Measurements from ENCODE around the gene FUNDC2.

Gene FUNDC2

GRCh38 chrX:155026727-155027508 lies at the start of gene FUNDC2:
FUNDC2 (plus strand) TSS chrX:155026844; CDS start chrX:155026939, 95 bp downstream.
- no peaks in the 10 kb centered on the region for H3K27me3 ChIP-seq (replicated peaks)
- in situ Hi-C loops (cut with HindIII; ENCODE audit: low pct_ligation_motif_present, low sequenced_read_pairs), result no loop called here
- peak within 1 kb of the TSS; percentile 95 for H3K27ac ChIP-seq
- peak within 1 kb of the TSS; percentile 69 for H3K4me3 ChIP-seq (ENCODE audit: low read depth, low read length)
- H3K36me3 ChIP-seq (replicated peaks), result no peaks in the 10 kb centered on the region
- TF ChIP-seq CTCF (IDR thresholded peaks at IDR 0.05; ENCODE audit: low read depth, low read length, missing control alignments), result no peak
- DNase-seq, result peak; percentile 86

GRCh38 chrX:154979629-154980028 lies 47.0 kb upstream of the FUNDC2 start:
- no peak for DNase-seq
- no peak overlapping the region for H3K4me3 ChIP-seq (ENCODE audit: low read depth, low read length)
- in situ Hi-C loops (cut with HindIII; ENCODE audit: low pct_ligation_motif_present, low sequenced_read_pairs), result no loop called here
- H3K36me3 ChIP-seq (replicated peaks), result no peaks in the 10 kb centered on the region
- no peak for TF ChIP-seq CTCF (IDR thresholded peaks at IDR 0.05; ENCODE audit: low read depth, low read length, missing control alignments)
- H3K27ac ChIP-seq, result no peak overlapping the region
- H3K27me3 ChIP-seq (replicated peaks), result no peaks in the 10 kb centered on the region

GRCh38 chrX:154980330-154981115 lies 46.1 kb upstream of the FUNDC2 start:
- no peak overlapping the region for H3K27ac ChIP-seq
- H3K36me3 ChIP-seq (replicated peaks), result no peaks in the 10 kb centered on the region
- peak; percentile 57 for DNase-seq
- in situ Hi-C loops (cut with HindIII; ENCODE audit: low pct_ligation_motif_present, low sequenced_read_pairs), result no loop called here
- H3K27me3 ChIP-seq (replicated peaks), result no peaks in the 10 kb centered on the region
- H3K4me3 ChIP-seq (ENCODE audit: low read depth, low read length), result peak overlapping the region; percentile 39
- TF ChIP-seq CTCF (IDR thresholded peaks at IDR 0.05; ENCODE audit: low read depth, low read length, missing control alignments), result peak; percentile 73

GRCh38 chrX:154981116-154981411 lies 45.6 kb upstream of the FUNDC2 start:
- H3K36me3 ChIP-seq (replicated peaks), result no peaks in the 10 kb centered on the region
- H3K27me3 ChIP-seq (replicated peaks), result no peaks in the 10 kb centered on the region
- in situ Hi-C loops (cut with HindIII; ENCODE audit: low pct_ligation_motif_present, low sequenced_read_pairs), result no loop called here
- DNase-seq, result no peak
- H3K4me3 ChIP-seq (ENCODE audit: low read depth, low read length), result no peak overlapping the region
- no peak for TF ChIP-seq CTCF (IDR thresholded peaks at IDR 0.05; ENCODE audit: low read depth, low read length, missing control alignments)
- H3K27ac ChIP-seq, result no peak overlapping the region

GRCh38 chrX:154986826-154987575 lies 39.6 kb upstream of the FUNDC2 start:
- in situ Hi-C loops (cut with HindIII; ENCODE audit: low pct_ligation_motif_present, low sequenced_read_pairs), result no loop called here
- no peaks in the 10 kb centered on the region for H3K27me3 ChIP-seq (replicated peaks)
- no peak overlapping the region for H3K4me3 ChIP-seq (ENCODE audit: low read depth, low read length)
- TF ChIP-seq CTCF (IDR thresholded peaks at IDR 0.05; ENCODE audit: low read depth, low read length, missing control alignments), result no peak
- H3K27ac ChIP-seq, result no peak overlapping the region
- DNase-seq, result no peak
- H3K36me3 ChIP-seq (replicated peaks), result no peaks in the 10 kb centered on the region

Measured in brain microvascular endothelial cell (primary cell).